Thymus (tissue), 11 donors: ENCODE results near the gene NME7. TPM values are rescaled to one million over a fixed set of nuclear protein-coding genes. Genes with fewer than 3 reads are reported as not detected.

Experiments
- DNase-seq, 9 donors: peaks; one replicate each; pipeline ENCODE4 v3.0.0-alpha.2; 2013; ENCODE audit warnings: low spot score in 9 of 9, low read depth in 6 of 9, missing footprints in 1 of 9
- H3K27ac ChIP-seq, 2 donors: one replicate each; pipeline ENCODE4 v1.5.1; 2013; ENCODE audit warnings: control low read depth in 1 of 2, low read depth in 1 of 2, low read length in 1 of 2, mild to moderate bottlenecking in 1 of 2, moderate library complexity in 1 of 2
- H3K27me3 ChIP-seq, 2 donors: one replicate each; pipeline ENCODE4 v1.5.1; 2013; ENCODE audit warnings: low read length in 1 of 2; ENCODE audit not compliant: control insufficient read depth in 2 of 2, insufficient read depth in 1 of 2
- H3K36me3 ChIP-seq, 2 donors: one replicate each; pipeline ENCODE4 v1.5.1; 2013; ENCODE audit warnings: low read length in 1 of 2, mild to moderate bottlenecking in 1 of 2, moderate library complexity in 1 of 2; ENCODE audit not compliant: control insufficient read depth in 2 of 2, insufficient read depth in 2 of 2
- H3K4me1 ChIP-seq, 2 donors: one replicate each; pipeline ENCODE4 v1.5.1; 2013; ENCODE audit warnings: low read length in 2 of 2; ENCODE audit not compliant: control insufficient read depth in 2 of 2, insufficient read depth in 2 of 2
- H3K4me3 ChIP-seq, 2 donors: one replicate each; pipeline ENCODE4 v1.5.1; 2013; ENCODE audit warnings: low read length in 2 of 2, control low read depth in 1 of 2, mild to moderate bottlenecking in 1 of 2
- H3K9me3 ChIP-seq, 2 donors: one replicate each; pipeline ENCODE4 v1.5.1; 2013; ENCODE audit warnings: low read length in 1 of 2, mild to moderate bottlenecking in 1 of 2; ENCODE audit not compliant: control insufficient read depth in 2 of 2, insufficient read depth in 1 of 2
- WGBS: extraction: QIAGEN DNeasy Blood & Tissue Kit; methylation state at CpG from one replicate; pipeline ENCODE4 v1.1.7; 2013; 5-methylcytosine and 5-hydroxymethylcytosine counted together
- polyA plus RNA-seq: library from polyadenylated mRNA; stranded (reverse); fragments of 200-250 nt; gene quantifications from one replicate; pipeline ENCODE4 v1.2.3, GENCODE V29; 2013
- total RNA-seq: library from RNA; stranded (reverse); fragments of 120-200 nt; gene quantifications from one replicate; pipeline ENCODE4 v1.2.4, GENCODE V29; 2013
- donor health status: healthy.

The NME7 gene
- total and polyA plus RNA-seq, 2 donors, result 14.9 to 16.1 TPM

DNA sequence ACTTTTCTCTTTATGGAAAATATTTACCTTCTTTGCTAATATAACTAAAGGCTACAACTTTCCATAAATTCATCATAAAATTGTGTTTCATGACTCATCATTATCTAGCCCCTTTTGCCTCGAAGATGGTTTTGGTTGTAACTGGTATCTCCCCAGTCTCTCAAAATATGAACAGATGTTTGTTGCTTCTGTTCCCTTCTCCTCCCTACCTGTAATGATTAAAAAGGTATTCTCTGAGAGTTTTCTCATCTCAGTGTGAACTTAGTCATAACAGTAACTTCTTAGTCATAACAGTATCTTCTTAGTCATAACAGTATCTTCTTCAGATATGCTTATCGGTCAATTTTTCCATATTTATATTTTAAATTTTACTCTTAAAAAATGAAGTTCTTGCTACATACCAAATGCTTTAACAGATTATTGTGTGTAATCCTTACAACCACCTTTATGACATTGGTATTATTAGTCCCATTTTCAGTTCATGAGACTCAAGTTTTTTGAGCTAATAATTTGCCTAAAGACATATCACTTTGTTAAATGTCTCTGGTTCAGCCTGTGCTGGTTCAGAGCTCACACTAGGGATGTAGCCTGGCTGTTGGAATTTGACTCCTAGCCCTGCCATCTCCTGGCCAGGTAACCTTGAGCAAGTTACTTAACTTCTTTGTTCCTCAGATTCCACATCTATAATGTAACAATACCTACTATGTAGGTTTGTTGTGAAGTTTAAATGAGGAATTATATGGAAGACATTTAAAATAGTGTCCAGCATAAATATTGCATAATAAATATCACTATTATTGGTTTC lies 228.5 kb downstream of the NME7 start:
- Histone ChIP-seq H3K27ac (no peak overlapping the region), H3K4me1 (no peaks in the 10 kb centered on the region), H3K4me3 (no peak overlapping the region), H3K27me3 (no peaks in the 10 kb centered on the region), H3K9me3 (no peaks in the 10 kb centered on the region), H3K36me3 (no peaks in the 10 kb centered on the region)
- no peak for DNase-seq
- 95% methylated on average over 2 of the region's 2 CpGs for WGBS

DNA sequence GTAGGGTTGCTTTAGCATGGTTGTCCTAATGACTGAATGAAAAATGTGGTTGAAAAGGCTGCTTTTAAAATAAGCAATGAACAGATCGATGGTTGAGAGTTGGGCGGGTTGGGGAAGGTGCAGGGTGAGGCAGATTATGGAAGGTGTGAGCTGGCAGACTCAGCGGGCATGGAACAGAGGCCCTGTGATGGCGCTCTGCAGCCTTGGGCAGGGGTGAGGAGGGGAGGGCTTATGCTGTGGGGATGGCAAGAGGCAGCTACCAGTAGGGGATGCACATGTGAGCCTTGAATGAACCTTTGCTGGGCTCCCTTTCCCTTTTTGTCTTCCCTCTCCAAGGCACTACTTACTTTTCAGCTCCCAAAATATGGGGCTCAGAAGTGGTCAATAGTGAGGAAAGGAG lies 230.2 kb downstream of the NME7 start:
- H3K27me3 ChIP-seq, result no peaks in the 10 kb centered on the region
- WGBS, result 98% methylated on average over 4 of the region's 4 CpGs
- no peaks in the 10 kb centered on the region for H3K4me1 ChIP-seq
- no peaks in the 10 kb centered on the region for H3K9me3 ChIP-seq
- no peak overlapping the region for H3K4me3 ChIP-seq
- H3K36me3 ChIP-seq, result no peaks in the 10 kb centered on the region
- no peak overlapping the region for H3K27ac ChIP-seq
- no peak for DNase-seq

DNA sequence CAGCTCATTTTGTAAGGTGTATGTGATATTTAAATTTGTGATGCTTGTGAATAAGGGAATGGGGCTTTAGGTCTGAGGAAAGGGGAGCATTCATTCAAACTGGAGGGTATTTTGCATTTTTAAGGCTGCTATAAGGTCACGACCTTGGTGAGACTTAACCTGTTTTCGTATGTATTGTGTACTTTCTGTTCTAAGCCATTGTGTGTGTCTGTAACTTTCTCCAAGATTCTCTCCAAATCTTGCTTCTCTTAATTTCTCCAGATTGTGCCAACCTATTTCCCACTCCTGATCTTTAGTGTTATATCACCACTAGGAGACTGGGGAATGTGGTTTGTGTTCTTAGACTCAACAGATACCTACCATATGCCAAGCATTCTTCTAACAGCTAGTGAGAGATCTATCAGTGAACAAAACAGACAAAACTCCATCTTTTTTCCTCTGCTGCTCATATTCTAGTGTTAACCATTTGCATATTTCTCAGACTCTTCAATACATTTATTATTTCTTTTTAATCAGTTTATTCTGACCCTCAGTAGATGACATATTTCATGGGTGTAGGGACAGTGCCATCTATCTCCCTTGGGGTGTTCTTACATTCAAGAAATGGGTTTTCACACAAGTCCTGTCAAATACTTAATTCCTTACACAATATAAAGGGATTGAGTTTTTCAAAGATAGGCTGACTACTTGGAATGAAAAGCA lies 233.6 kb downstream of the NME7 start:
- H3K36me3 ChIP-seq, result no peaks in the 10 kb centered on the region
- no peaks in the 10 kb centered on the region for H3K9me3 ChIP-seq
- DNase-seq, result no peak
- 94% methylated on average over 2 of the region's 2 CpGs for WGBS
- no peaks in the 10 kb centered on the region for H3K27me3 ChIP-seq
- H3K4me3 ChIP-seq, result no peak overlapping the region
- H3K27ac ChIP-seq, result no peak overlapping the region
- H3K4me1 ChIP-seq, result no peaks in the 10 kb centered on the region

DNA sequence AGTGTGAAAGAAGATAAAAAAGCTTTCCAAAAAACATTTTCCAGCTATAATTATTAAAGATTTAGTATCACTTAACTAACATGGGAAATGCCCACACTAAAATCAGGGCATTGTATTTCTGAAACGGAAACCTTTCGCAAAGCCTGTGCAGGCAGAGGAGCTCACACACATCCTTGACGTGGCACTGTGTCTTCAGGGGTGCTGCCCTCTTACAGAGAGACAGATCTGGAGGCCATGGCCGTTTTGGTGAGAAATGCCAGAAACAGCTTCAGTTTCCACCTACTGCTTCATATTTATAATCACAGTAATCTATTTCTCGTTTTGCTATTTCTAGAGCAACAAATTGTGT lies 234.4 kb downstream of the NME7 start:
- Histone ChIP-seq H3K36me3 (no peaks in the 10 kb centered on the region), H3K4me1 (no peaks in the 10 kb centered on the region), H3K27ac (no peak overlapping the region), H3K4me3 (no peak overlapping the region), H3K27me3 (no peaks in the 10 kb centered on the region), H3K9me3 (no peaks in the 10 kb centered on the region)
- 92% methylated on average over 5 of the region's 5 CpGs for WGBS
- DNase-seq, result no peak

DNA sequence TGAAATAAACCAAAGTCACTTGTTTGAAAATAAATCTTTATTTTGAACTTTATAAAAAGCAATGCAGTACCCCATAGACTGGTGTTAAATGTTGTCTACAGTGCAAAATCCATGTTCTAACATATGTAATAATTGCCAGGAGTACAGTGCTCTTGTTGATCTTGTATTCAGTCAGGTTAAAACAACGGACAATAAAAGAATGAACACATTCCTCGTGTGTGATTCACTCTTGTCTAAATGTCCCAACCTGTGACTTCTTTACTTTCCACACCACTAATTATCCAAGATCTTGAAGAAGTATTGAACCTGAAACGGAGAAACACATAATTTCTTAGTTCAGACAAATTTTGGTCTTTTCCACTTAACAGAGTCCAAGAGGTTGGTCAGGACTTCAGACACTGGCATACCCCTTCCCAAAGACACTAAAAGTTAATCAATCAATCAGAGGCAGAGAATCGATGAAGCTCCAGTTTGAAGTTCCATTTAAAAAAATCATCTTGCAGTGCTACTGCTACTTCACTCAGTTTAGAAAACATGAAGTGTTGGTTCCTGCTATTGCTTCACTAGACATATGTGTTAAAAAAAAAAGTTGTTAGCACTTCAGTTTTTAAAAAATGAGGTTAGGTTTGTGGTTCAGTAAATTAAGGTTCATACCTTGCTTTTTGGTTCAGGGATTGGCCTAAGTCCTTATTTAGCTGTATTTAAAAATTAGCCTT lies 234.9 kb downstream of the NME7 start:
- Histone ChIP-seq H3K4me3 (no peak overlapping the region), H3K36me3 (no peaks in the 10 kb centered on the region), H3K4me1 (no peaks in the 10 kb centered on the region), H3K27ac (no peak overlapping the region), H3K27me3 (no peaks in the 10 kb centered on the region), H3K9me3 (no peaks in the 10 kb centered on the region)
- WGBS, result 97% methylated on average over 4 of the region's 4 CpGs
- DNase-seq, result no peak

DNA sequence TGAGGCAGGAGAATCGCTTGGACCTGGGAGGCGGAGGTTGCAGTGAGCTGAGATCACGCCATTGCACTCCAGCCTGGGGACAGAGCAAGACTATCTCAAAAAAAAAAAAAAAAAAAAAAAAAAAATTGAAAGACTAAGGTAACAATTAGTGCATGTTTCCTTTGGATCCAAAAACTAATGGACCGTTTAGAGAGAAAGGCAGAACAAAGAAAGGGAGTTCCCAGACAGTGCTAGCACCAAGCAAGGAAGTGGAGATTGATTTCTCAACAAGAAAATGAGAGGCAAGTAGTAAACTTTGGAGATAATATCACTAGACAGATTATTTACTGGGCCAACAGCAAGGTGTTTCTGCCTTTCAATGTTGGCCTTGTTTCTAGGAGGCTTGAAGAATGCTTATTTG lies 236.9 kb downstream of the NME7 start:
- Histone ChIP-seq H3K36me3 (no peaks in the 10 kb centered on the region), H3K9me3 (no peaks in the 10 kb centered on the region), H3K4me1 (no peaks in the 10 kb centered on the region), H3K4me3 (no peak overlapping the region), H3K27me3 (no peaks in the 10 kb centered on the region), H3K27ac (no peak overlapping the region)
- WGBS, result 92% methylated on average over 4 of the region's 4 CpGs
- no peak for DNase-seq

DNA sequence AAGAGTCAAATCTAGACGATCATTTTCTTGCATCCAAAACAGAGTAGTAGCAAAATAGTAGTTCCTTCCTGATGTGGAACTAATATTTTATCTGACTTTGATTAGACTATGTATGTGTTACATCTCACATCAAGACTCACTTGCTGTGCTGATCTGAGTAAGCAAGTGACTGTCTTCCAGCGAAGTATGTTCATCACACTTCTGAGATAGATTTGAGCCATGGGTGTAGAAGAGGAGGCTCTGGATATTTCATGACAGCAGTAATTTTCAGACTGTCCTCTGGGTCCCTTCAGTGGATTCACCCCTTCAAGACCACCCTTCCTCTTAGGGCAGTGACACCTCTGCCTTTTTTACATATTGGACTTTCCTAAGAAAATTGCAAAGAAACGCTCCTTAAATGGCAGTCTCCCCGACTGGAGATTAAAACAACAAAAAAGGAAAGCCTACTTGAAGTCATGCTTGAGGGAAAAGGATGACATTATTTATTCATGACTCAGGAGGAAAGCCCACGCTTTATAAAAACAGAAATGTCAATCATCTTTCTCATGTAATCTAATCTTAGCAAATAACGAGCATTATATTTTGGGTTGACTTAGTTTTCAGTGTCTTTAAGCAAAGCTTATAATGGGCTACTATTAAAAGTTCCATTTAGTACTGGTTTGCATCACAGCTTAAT lies 238.3 kb downstream of the NME7 start:
- WGBS, result 88% methylated on average over 6 of the region's 6 CpGs
- DNase-seq, result no peak
- Histone ChIP-seq H3K4me1 (no peaks in the 10 kb centered on the region), H3K36me3 (no peaks in the 10 kb centered on the region), H3K4me3 (no peak overlapping the region), H3K9me3 (no peaks in the 10 kb centered on the region), H3K27me3 (no peaks in the 10 kb centered on the region), H3K27ac (no peak overlapping the region)

DNA sequence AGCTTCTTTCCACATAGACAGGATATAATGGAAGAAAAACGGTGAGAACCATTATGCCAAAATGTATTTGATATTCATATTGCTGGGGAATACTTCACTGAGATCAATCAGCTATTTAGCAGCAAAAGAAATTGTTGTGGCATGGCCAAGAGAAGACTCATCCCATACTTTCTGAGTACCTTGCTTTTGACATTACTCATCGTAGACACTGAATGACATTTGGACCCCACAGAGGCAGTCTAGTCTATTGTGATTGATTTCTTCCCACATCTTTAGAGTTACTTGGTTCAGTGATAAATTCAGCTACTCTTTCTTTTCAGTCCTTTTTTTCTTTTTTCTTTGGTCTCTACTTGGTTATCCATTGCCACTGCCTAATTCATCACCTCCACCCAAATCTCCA lies 239.0 kb downstream of the NME7 start:
- no peaks in the 10 kb centered on the region for H3K27me3 ChIP-seq
- no peaks in the 10 kb centered on the region for H3K36me3 ChIP-seq
- DNase-seq, result no peak
- H3K4me1 ChIP-seq, result no peaks in the 10 kb centered on the region
- WGBS, result 98% methylated on average over 2 of the region's 2 CpGs
- H3K4me3 ChIP-seq, result no peak overlapping the region
- H3K27ac ChIP-seq, result no peak overlapping the region
- no peaks in the 10 kb centered on the region for H3K9me3 ChIP-seq

DNA sequence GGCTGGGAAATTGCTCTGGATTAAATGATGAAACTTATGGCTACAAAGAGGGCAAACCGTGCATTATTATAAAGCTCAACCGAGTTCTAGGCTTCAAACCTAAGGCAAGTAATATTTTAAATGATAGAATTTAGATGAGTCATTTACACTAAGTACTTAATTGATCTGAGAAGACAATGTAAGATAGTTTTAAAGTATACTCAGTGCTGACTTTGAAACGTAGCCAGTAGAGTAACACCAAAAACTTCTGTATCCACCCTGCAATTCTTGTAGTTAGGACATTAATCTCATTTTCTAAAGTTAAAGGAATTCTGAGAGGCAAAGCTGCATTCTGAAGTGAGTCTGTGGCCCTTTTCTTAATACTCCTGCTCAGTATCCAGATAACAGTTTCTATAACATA lies 240.3 kb downstream of the NME7 start:
- H3K27ac ChIP-seq, result no peak overlapping the region
- no peaks in the 10 kb centered on the region for H3K36me3 ChIP-seq
- no peak overlapping the region for H3K4me3 ChIP-seq
- H3K9me3 ChIP-seq, result no peaks in the 10 kb centered on the region
- WGBS, result 98% methylated on average over 3 of the region's 3 CpGs
- H3K4me1 ChIP-seq, result no peaks in the 10 kb centered on the region
- no peaks in the 10 kb centered on the region for H3K27me3 ChIP-seq
- DNase-seq, result no peak
